Endothelial cell of umbilical vein (primary cell): ENCODE results near the gene KIAA0753. TPM values are rescaled to one million over a fixed set of nuclear protein-coding genes. Genes with fewer than 3 reads are reported as not detected.

ENCODE experiments used
- BruUV-seq: library from RNA; stranded (reverse); fragments of 400-500 nt; replicated peaks from 2 replicates; lab custom pipeline; 2021; lab: Mats Ljungman, UMichigan
- CTCF ChIA-PET: fragments of 300-600, 350-600 bp; sonication (Branson Sonifier 250); formaldehyde crosslinking; loops from one replicate; lab custom pipeline; 2021; ENCODE audit warnings: antibody characterized with exemption, inconsistent platforms; lab: Charles Lee
- POLR2A ChIA-PET: fragments of 300-600, 350-600 bp; sonication (Branson Sonifier 250); formaldehyde crosslinking; loops from one replicate; lab custom pipeline; 2021; ENCODE audit warnings: antibody characterized with exemption, inconsistent platforms; lab: Charles Lee
- DNase-seq: peaks from one replicate; pipeline ENCODE4 v3.0.0-alpha.2; 2011; ENCODE audit warnings: low read depth, low spot score
- FAIRE-seq: peaks from 2 replicates; lab custom pipeline; 2011; peaks lifted over from hg19 to GRCh38; lab: Jason Lieb, UNC
- H2AFZ ChIP-seq: 2 replicates; pipeline ENCODE4 v1.6.0; 2012; ENCODE audit warnings: low read depth, low read length, control low read depth, inconsistent platforms
- H3K27ac ChIP-seq: 2 replicates; pipeline ENCODE4 v1.5.1; 2011; ENCODE audit warnings: low read depth, mild to moderate bottlenecking, control low read depth, low read length, moderate library complexity; ENCODE audit not compliant: insufficient read depth
- H3K27me3 ChIP-seq, 2 experiments: 2 replicates each; pipeline versions ENCODE4 v1.6.0 to v1.6.1; 2011; ENCODE audit warnings: low read length in 2 of 2, mixed read lengths in 1 of 2; ENCODE audit not compliant: control insufficient read depth in 2 of 2, insufficient read depth in 2 of 2
- H3K36me3 ChIP-seq, 2 experiments: 2 replicates in 1 of 2; 3 replicates in 1 of 2; pipeline ENCODE4 v1.5.1; 2011; ENCODE audit warnings: low read length in 2 of 2, mild to moderate bottlenecking in 1 of 2, moderate library complexity in 1 of 2; ENCODE audit not compliant: control insufficient read depth in 2 of 2, insufficient read depth in 2 of 2; ENCODE audit errors: extremely low read depth in 1 of 2
- H3K4me1 ChIP-seq: 3 replicates; pipeline ENCODE4 v1.5.1; 2011; ENCODE audit warnings: mild to moderate bottlenecking, low read length; ENCODE audit not compliant: control insufficient read depth, insufficient read depth; ENCODE audit errors: extremely low read depth
- H3K4me2 ChIP-seq: 2 replicates; pipeline ENCODE4 v1.6.1; 2011; ENCODE audit warnings: low read length, control low read depth, mixed read lengths; ENCODE audit not compliant: insufficient read depth
- H3K4me3 ChIP-seq, 3 experiments: fragments of 200-600 bp in 1 of 3; sonication (generic), shearing (Covaris generic) in 1 of 3; replicated peaks in 1 of 3; 2 replicates each; pipeline ENCODE4 v1.5.1; 2011 to 2016; ENCODE audit warnings: control low read depth in 3 of 3, low read length in 3 of 3, mild to moderate bottlenecking in 2 of 3, inconsistent platforms in 1 of 3, low read depth in 1 of 3, moderate library complexity in 1 of 3; ENCODE audit not compliant: insufficient read depth in 1 of 3
- H3K79me2 ChIP-seq: 2 replicates; pipeline ENCODE4 v1.6.0; 2012; ENCODE audit warnings: low read length, inconsistent platforms; ENCODE audit not compliant: control insufficient read depth, insufficient read depth
- H3K9ac ChIP-seq: replicated peaks from 2 replicates; pipeline ENCODE3; 2011; ENCODE audit warnings: low read length, control low read depth; ENCODE audit not compliant: insufficient read depth; ENCODE audit errors: extremely low read depth
- H3K9me1 ChIP-seq: replicated peaks from 3 replicates; pipeline ENCODE4 v1.6.0; 2011; ENCODE audit warnings: mild to moderate bottlenecking, low read length; ENCODE audit not compliant: control insufficient read depth, insufficient read depth; ENCODE audit errors: extremely low read depth
- H3K9me3 ChIP-seq: replicated peaks from 2 replicates; pipeline ENCODE4 v1.5.1; 2012; ENCODE audit warnings: low read length, inconsistent platforms; ENCODE audit not compliant: control insufficient read depth, insufficient read depth
- H4K20me1 ChIP-seq: replicated peaks from 2 replicates; pipeline ENCODE3; 2011; ENCODE audit warnings: mild to moderate bottlenecking, low read length; ENCODE audit not compliant: control insufficient read depth, insufficient read depth; ENCODE audit errors: extremely low read depth
- CTCF ChIP-seq, 2 donors: IDR thresholded peaks; 1 replicate in 1 of 2; 2 replicates in 1 of 2; pipeline ENCODE4 v1.5.1; 2011; ENCODE audit warnings: low read length in 2 of 2, mild to moderate bottlenecking in 2 of 2, moderate library complexity in 2 of 2, control low read depth in 1 of 2, inconsistent platforms in 1 of 2, low read depth in 1 of 2; ENCODE audit not compliant: insufficient read depth in 1 of 2; ENCODE audit errors: extremely low read depth in 1 of 2
- EZH2 ChIP-seq: IDR thresholded peaks from 2 replicates; pipeline ENCODE4 v1.6.1; 2012; ENCODE audit warnings: borderline replicate concordance, low read depth, mild to moderate bottlenecking, moderate library complexity, low read length, inconsistent platforms; ENCODE audit not compliant: severe bottlenecking
- FOS ChIP-seq: IDR thresholded peaks from 2 replicates; pipeline ENCODE4 v1.6.1; 2011; ENCODE audit warnings: mild to moderate bottlenecking, low read length, moderate library complexity, borderline replicate concordance; ENCODE audit not compliant: insufficient read depth
- GATA2 ChIP-seq: IDR thresholded peaks from 2 replicates; pipeline ENCODE4 v1.7.0; 2011; ENCODE audit warnings: low read depth, mild to moderate bottlenecking, moderate library complexity, mixed read lengths, low read length; ENCODE audit not compliant: insufficient read length, insufficient read depth
- JUN ChIP-seq: IDR thresholded peaks from 2 replicates; pipeline ENCODE4 v1.6.1; 2011; ENCODE audit warnings: borderline replicate concordance, low read depth; ENCODE audit not compliant: insufficient read length, insufficient read depth
- MAX ChIP-seq: IDR thresholded peaks from 2 replicates; pipeline ENCODE4 v1.6.1; 2011; ENCODE audit not compliant: insufficient read depth, insufficient read length
- MYC ChIP-seq: IDR thresholded peaks from one replicate; pipeline ENCODE4 v1.6.1; 2011; ENCODE audit warnings: mild to moderate bottlenecking, low read depth, low read length
- POLR2A ChIP-seq: IDR thresholded peaks from 2 replicates; pipeline ENCODE4 v1.6.1; 2012; ENCODE audit warnings: low read depth, mild to moderate bottlenecking, control low read depth, low read length
- POLR2AphosphoS5 ChIP-seq: IDR thresholded peaks from 2 replicates; pipeline ENCODE4 v1.6.1; 2012; ENCODE audit warnings: low read depth, mild to moderate bottlenecking, control low read depth, low read length, moderate library complexity; ENCODE audit not compliant: insufficient read depth
- dilution Hi-C: fragments of 300-500 bp; cut with MboI; formaldehyde crosslinking; loops from one replicate; pipeline ENCODE4 v1.15.0; 2019; ENCODE audit warnings: low sequenced_read_pairs; ENCODE audit not compliant: extremely low pct_ligation_motif_present
- intact Hi-C: fragments of 100-400 bp; cut with micrococcal nuclease; formaldehyde crosslinking; loops from one replicate; pipeline ENCODE4 v1.10.0; 2022
- polyA plus RNA-seq, 4 experiments: library from polyadenylated mRNA; depleted of rRNA in 3 of 4; stranded (reverse) in 3 of 4; unstranded in 1 of 4; fragments of >200 nt; gene quantifications; 2 replicates each; pipeline versions ENCODE4 v1.2.1 to v1.2.3, GENCODE V29; 2011 to 2012; ENCODE audit warnings: missing spikeins in 1 of 4
- total RNA-seq: library from RNA; stranded (reverse); gene quantifications from 2 replicates; pipeline ENCODE4 v1.2.3, GENCODE V29; 2021

KIAA0753 gene
- total and polyA plus RNA-seq, 2 donors (not counting 3 experiments of a cell fraction or from before 2014, with no cell fraction given) = 5.3 to 23.9 TPM

- Histone ChIP-seq H4K20me1 (no peaks in the 10 kb centered on the region), H2AFZ (no peak overlapping the region), H3K36me3 (no peaks in the 10 kb centered on the region), H3K9me3 (no peaks in the 10 kb centered on the region), H3K9me1 (no peaks in the 10 kb centered on the region), H3K4me2 (no peak overlapping the region), H3K27ac (no peak overlapping the region), H3K4me3 (no peak overlapping the region), H3K27me3 (peaks cover 2 to 7% of the 10 kb centered on the region in 2 experiments), H3K4me1 (no peaks in the 10 kb centered on the region), H3K79me2 (no peaks in the 10 kb centered on the region), H3K9ac (no peak overlapping the region)
- ChIA-PET POLR2A (no interaction called here), CTCF (interaction anchor here (1.4 kb wide), 2 partner anchors 23 to 233 kb away, joined by 3 to 4 read pairs; no protein-coding TSS in a partner anchor)
- DNase-seq (no peak), FAIRE-seq (no peak)
- no TSS peak for BruUV-seq
- intact Hi-C loops (no loop called here), dilution Hi-C loops (no loop called here)
- TF ChIP-seq MAX = no peak
- no peak for TF ChIP-seq JUN
- TF ChIP-seq GATA2 = no peak
- no peak for TF ChIP-seq CTCF (IDR thresholded peaks at IDR 0.05; ENCODE audit: extremely low read depth in 1 of 2, insufficient read depth in 1 of 2, low read depth in 1 of 2, low read length in 2 of 2)
- no peak for TF ChIP-seq POLR2AphosphoS5
- TF ChIP-seq EZH2 = no peak
- TF ChIP-seq MYC = no peak
- TF ChIP-seq FOS = no peak
- TF ChIP-seq POLR2A = no peak
These were observed 37.4 kb upstream of the KIAA0753 start for GRCh38 chr17:6677946-6678345.
